GM12891 (cell line): Measurements from ENCODE around the gene MRPS30. TPM values are rescaled to one million over a fixed set of nuclear protein-coding genes. Genes with fewer than 3 reads are reported as not detected.
A peak's percentile ranks its signal among the peaks of the same experiment; 100 is the strongest.
"Not testable (repeated sequence)": the region's sequence is repeated elsewhere in the genome, so short reads cannot be mapped to it uniquely, and the experiment has no call there.

Experiments
- DNase-seq: peaks from one replicate; pipeline ENCODE4 v3.0.0; 2011; ENCODE audit warnings: low spot score; ENCODE audit not compliant: insufficient read length
- FAIRE-seq: peaks from 2 replicates; lab custom pipeline; 2011; peaks lifted over from hg19 to GRCh38; lab: Jason Lieb, UNC
- PAX5 ChIP-seq: IDR thresholded peaks from 2 replicates; pipeline ENCODE4 v1.6.1; 2011; ENCODE audit warnings: low read length, moderate library complexity, mild to moderate bottlenecking; ENCODE audit not compliant: insufficient read depth, severe bottlenecking
- POLR2A ChIP-seq: IDR thresholded peaks from 2 replicates; pipeline ENCODE4 v1.6.1; 2011; ENCODE audit warnings: low read depth, low read length, control low read depth
- POLR2AphosphoS5 ChIP-seq: IDR thresholded peaks from 2 replicates; pipeline ENCODE4 v1.6.1; 2011; ENCODE audit warnings: low read depth, low read length, control low read depth
- POU2F2 ChIP-seq: IDR thresholded peaks from 2 replicates; pipeline ENCODE4 v1.6.1; 2011; ENCODE audit warnings: low read depth, mild to moderate bottlenecking, control low read depth, low read length, moderate library complexity
- SPI1 ChIP-seq: IDR thresholded peaks from 2 replicates; pipeline ENCODE4 v1.6.1; 2011; ENCODE audit warnings: low read depth, low read length, control low read depth
- TAF1 ChIP-seq: IDR thresholded peaks from 2 replicates; pipeline ENCODE4 v1.6.1; 2011; ENCODE audit warnings: low read depth, low read length, control low read depth
- polyA plus RNA-seq: library from polyadenylated mRNA; unstranded; fragments of >200 nt; gene quantifications from one replicate; pipeline ENCODE4 v1.2.1, GENCODE V29; 2012; ENCODE audit warnings: low read depth, missing spikeins, inconsistent platforms; ENCODE audit not compliant: missing spikeins

Gene MRPS30
- polyA plus RNA-seq = 37.5 TPM

- peak; percentile 56 for DNase-seq
- TF ChIP-seq POLR2AphosphoS5 = peak; percentile 85
- TF ChIP-seq SPI1 = no peak
- TF ChIP-seq POLR2A = peak; percentile 79
- peak; percentile 22; the same call in 1 of the 2 replicates for TF ChIP-seq POU2F2
- peak; percentile 80 for TF ChIP-seq TAF1
- no peak for TF ChIP-seq PAX5
- FAIRE-seq = peak; percentile 100
Observed at GRCh38 chr5:44808435-44809214, at the start of gene MRPS30. Gene MRPS30 (plus strand): TSS chr5:44808947. CDS start chr5:44808963, 16 bp downstream.

GRCh38 chr5:44769200-44769876 lies 39.4 kb upstream of the MRPS30 start:
- FAIRE-seq (no peak), DNase-seq (no peak)
- TF ChIP-seq POLR2A (no peak), POU2F2 (no peak), POLR2AphosphoS5 (no peak), PAX5 (no peak), SPI1 (no peak), TAF1 (no peak)

GRCh38 chr5:44769877-44770209 lies 38.9 kb upstream of the MRPS30 start:
- FAIRE-seq (no peak), DNase-seq (no peak)
- no peak for TF ChIP-seq POU2F2
- TF ChIP-seq PAX5 = no peak
- TF ChIP-seq SPI1 = no peak
- no peak for TF ChIP-seq POLR2A
- TF ChIP-seq TAF1 = no peak
- no peak for TF ChIP-seq POLR2AphosphoS5

- FAIRE-seq = no peak
- no peak for DNase-seq
- TF ChIP-seq TAF1 = no peak
- peak; percentile 44 for TF ChIP-seq SPI1
- no peak for TF ChIP-seq POU2F2
- TF ChIP-seq POLR2A = no peak
- no peak for TF ChIP-seq POLR2AphosphoS5
- TF ChIP-seq PAX5 = no peak
Observed at GRCh38 chr5:44770780-44771717, 37.7 kb upstream of the MRPS30 start.

GRCh38 chr5:44772397-44772796 lies 36.4 kb upstream of the MRPS30 start:
- DNase-seq = not testable (repeated sequence)

GRCh38 chr5:44774279-44774880 lies 34.4 kb upstream of the MRPS30 start:
- peak; percentile 54 for FAIRE-seq

More at GRCh38 chr5:44772397-44772796, 36.4 kb upstream of the MRPS30 start:
- FAIRE-seq = not testable (repeated sequence)

GRCh38 chr5:44779167-44779566 lies 29.6 kb upstream of the MRPS30 start:
- no peak for TF ChIP-seq POU2F2
- TF ChIP-seq TAF1 = no peak
- no peak for TF ChIP-seq POLR2A
- no peak for TF ChIP-seq POLR2AphosphoS5
- TF ChIP-seq SPI1 = no peak
- TF ChIP-seq PAX5 = no peak
- no peak for DNase-seq
- no peak for FAIRE-seq

More at GRCh38 chr5:44774279-44774880, 34.4 kb upstream of the MRPS30 start:
- no peak for DNase-seq
- TF ChIP-seq POLR2AphosphoS5 (no peak), SPI1 (no peak), TAF1 (no peak), PAX5 (no peak), POLR2A (no peak), POU2F2 (no peak)

- no peak for DNase-seq
- no peak for FAIRE-seq
- no peak for TF ChIP-seq POU2F2
- no peak for TF ChIP-seq POLR2AphosphoS5
- no peak for TF ChIP-seq PAX5
- no peak for TF ChIP-seq SPI1
- no peak for TF ChIP-seq POLR2A
- no peak for TF ChIP-seq TAF1
Observed at GRCh38 chr5:44783634-44784315, 25.0 kb upstream of the MRPS30 start.
